Stimulated activated naive CD8-positive, alpha-beta T cell treated with anti-CD3 and anti-CD28 coated beads, Interleukin-15, amount 100 ng/mL, for 72 hours (primary cell): ENCODE measurements around the gene ADGRG3.

ENCODE experiments used
- ATAC-seq: fragments of 150-1000 bp; cut with Tn5 transposase; 2 replicates; pipeline ENCODE4 v1.10.0; 2021; ENCODE audit warnings: mild to moderate bottlenecking, moderate library complexity
- DNase-seq, 2 donors: peaks; one replicate each; pipeline ENCODE4 v3.0.0; 2021 to 2022
- H3K27ac Mint-ChIP-seq, 2 donors: one replicate each; pipeline ENCODE4 v1.8.0; 2022; ENCODE audit warnings: mild to moderate bottlenecking in 2 of 2, mixed read lengths in 2 of 2, moderate library complexity in 2 of 2
- H3K27me3 Mint-ChIP-seq: one replicate; pipeline ENCODE4 v1.8.0; 2022; ENCODE audit warnings: mixed read lengths
- H3K4me1 Mint-ChIP-seq: one replicate; pipeline ENCODE4 v1.8.0; 2022; ENCODE audit warnings: mild to moderate bottlenecking, mixed read lengths
- H3K4me3 Mint-ChIP-seq, 2 donors: one replicate each; pipeline ENCODE4 v1.8.0; 2022; ENCODE audit warnings: mild to moderate bottlenecking in 2 of 2, mixed read lengths in 2 of 2, moderate library complexity in 1 of 2
- H3K9me3 Mint-ChIP-seq, 2 donors: one replicate each; pipeline ENCODE4 v1.8.0; 2022; ENCODE audit warnings: mixed read lengths in 2 of 2

ADGRG3 gene

DNA sequence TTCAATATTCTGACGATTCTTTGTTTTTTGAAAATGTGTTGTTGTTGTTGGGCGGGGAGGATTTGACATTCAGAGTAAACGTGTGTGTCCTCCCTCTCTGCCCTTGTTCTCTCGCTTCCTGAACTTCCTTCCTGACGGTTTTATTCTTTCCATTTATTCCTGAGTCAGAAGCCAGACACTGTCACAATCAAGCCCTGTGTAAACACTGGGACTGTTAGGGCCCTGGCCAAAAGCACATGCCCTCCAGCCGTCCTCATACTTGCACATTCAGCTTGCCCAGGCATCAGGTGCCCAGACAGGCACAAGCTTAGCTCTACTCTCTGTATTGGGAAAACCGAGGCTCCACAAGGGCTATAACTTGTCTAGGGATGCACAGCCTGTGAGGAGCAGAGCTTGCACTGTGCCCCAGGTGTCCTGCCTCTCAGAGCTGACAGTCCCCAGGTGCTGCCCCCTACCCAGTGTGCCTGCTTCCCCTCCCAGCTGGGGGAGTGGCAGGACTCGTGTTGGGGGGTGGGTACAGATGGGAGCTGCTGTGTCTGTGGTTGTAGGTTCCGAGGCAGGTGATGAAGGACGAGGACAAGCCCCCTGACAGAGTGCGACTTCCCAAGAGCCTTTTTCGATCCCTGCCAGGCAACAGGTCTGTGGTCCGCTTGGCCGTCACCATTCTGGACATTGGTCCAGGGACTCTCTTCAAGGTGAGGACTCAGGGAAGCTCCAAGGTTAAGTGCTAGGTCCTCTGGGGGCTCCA is 9.7 kb downstream of the ADGRG3 start:
- Mint-ChIP-seq H3K9me3 (no peaks in the 10 kb centered on the region), H3K4me1 (no peaks in the 10 kb centered on the region), H3K27me3 (no peaks in the 10 kb centered on the region), H3K27ac (no peak overlapping the region), H3K4me3 (no peak overlapping the region)
- DNase-seq (no peak), ATAC-seq (no peak)

DNA sequence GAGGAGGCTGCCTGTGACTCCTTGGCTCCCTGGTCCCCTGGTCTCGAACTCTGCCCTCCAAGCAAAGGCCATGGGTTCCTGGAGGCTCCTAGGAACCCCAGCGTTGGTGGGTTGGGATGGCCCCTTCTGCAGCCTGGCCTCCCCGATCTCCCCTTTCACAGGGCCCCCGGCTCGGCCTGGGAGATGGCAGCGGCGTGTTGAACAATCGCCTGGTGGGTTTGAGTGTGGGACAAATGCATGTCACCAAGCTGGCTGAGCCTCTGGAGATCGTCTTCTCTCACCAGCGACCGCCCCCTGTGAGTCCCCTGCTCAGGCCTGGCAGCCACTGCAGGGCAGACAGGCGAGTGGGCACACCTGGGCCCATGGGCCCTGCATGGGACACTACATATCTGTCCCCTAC is 10.9 kb downstream of the ADGRG3 start:
- DNase-seq: no peak
- no peak overlapping the region for H3K4me3 Mint-ChIP-seq
- peak; percentile 14 for ATAC-seq
- no peaks in the 10 kb centered on the region for H3K9me3 Mint-ChIP-seq
- no peak overlapping the region for H3K27ac Mint-ChIP-seq
- H3K4me1 Mint-ChIP-seq: no peaks in the 10 kb centered on the region
- H3K27me3 Mint-ChIP-seq: no peaks in the 10 kb centered on the region

DNA sequence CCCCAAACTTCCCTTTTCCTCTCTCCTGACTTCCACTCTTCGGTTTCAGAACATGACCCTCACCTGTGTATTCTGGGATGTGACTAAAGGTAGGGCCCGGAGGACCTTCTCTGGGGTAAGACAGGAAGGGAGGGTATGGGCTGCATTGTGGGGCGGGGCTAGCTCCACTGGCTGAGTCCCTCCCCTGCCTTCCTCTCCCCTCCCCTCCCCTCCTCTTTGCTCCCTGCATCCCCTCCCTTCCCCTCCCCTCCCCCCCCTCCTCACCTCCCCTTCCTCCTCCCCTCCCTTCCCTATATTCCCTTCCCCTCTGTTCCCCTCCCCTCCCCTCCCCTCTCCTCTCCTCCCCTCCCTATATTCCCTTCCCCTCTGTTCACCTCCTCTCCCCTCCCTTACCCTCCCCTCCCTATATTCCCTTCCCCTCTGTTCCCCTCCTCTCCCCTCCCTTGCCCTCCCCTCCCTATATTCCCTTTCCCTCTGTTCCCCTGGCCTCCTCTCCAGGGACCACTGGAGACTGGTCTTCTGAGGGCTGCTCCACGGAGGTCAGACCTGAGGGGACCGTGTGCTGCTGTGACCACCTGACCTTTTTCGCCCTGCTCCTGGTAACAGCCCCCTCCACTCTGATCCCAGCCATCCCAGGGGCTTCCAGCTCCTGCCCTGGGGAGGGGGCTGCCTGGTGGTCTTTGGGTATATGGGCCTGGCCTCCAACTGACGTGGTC is 11.8 kb downstream of the ADGRG3 start:
- H3K27ac Mint-ChIP-seq: peak overlapping the region in 1 of 2 donors; percentile 67
- DNase-seq (no peak), ATAC-seq (peak; percentile 18)
- H3K4me1 Mint-ChIP-seq: no peaks in the 10 kb centered on the region
- no peak overlapping the region for H3K4me3 Mint-ChIP-seq
- no peaks in the 10 kb centered on the region for H3K27me3 Mint-ChIP-seq
- no peaks in the 10 kb centered on the region for H3K9me3 Mint-ChIP-seq

DNA sequence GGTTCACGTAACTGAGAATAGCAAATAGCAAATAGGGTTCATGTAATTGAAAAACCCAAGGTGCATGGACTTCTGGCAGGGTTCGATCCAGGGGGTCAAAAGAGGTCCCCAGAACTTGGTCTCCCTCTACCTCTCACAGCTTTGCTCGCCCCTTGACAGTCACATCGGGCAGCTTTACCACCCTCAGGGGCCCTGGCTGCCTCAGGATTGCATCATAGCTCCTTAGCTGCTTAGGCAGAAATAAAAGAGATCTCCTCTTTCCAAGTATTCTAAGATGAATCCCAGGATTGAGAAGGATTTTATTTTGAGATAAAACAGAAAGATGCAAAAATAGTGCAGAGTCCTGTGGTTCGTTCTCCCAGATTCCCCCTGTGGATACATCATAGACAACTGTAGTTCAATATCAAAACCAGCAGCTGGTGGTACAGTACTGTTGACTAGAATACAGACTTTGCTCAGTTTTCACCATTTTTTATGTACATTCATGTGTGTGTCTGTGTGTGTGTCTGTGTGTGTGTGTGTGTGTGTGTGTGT is 12.8 kb downstream of the ADGRG3 start:
- ATAC-seq (no peak), DNase-seq (no peak)
- no peaks in the 10 kb centered on the region for H3K4me1 Mint-ChIP-seq
- H3K4me3 Mint-ChIP-seq: no peak overlapping the region
- no peak overlapping the region for H3K27ac Mint-ChIP-seq
- H3K9me3 Mint-ChIP-seq: no peaks in the 10 kb centered on the region
- H3K27me3 Mint-ChIP-seq: no peaks in the 10 kb centered on the region

DNA sequence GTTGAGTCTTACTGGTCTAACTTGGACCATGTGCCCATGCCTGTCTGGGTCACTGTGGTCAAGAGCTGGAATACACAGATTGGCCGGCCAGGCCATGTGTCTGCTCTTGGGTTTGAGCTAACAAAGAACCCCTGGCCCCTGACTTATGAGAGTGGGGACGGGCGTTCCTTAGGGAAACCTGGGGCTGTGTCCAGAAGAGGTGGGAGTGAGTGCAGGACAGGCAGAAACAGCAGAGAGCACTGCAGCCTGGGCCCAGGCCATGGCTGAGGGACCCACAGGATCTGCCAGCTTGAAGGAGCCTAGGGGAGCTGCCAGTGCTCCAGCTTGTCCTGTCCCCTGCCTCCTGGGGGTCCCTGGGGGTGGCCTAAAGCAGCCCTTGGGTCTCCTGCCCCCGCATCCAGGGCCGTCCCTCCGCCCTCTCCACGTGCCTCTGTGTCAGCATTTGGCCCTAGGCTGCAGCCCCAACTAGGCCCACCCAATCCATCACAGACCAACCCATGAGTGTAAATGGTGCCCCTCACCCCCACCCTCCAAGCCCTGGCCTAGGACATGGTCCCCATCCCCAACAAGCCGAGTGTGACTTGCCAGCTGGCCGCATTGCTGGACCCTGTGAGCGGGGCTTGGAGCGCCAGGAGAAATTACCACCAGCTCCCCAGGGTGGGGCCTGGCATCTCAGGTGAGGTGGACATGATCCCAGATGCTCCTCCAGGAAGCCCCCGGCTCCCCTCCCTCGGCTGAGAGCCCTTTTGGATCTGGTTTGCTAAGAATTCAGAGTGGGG is 14.0 kb downstream of the ADGRG3 start:
- H3K27me3 Mint-ChIP-seq: no peaks in the 10 kb centered on the region
- DNase-seq (no peak), ATAC-seq (peak; percentile 18)
- no peaks in the 10 kb centered on the region for H3K4me1 Mint-ChIP-seq
- no peaks in the 10 kb centered on the region for H3K9me3 Mint-ChIP-seq
- H3K4me3 Mint-ChIP-seq: no peak overlapping the region
- peak overlapping the region in 1 of 2 donors; percentile 36 for H3K27ac Mint-ChIP-seq

DNA sequence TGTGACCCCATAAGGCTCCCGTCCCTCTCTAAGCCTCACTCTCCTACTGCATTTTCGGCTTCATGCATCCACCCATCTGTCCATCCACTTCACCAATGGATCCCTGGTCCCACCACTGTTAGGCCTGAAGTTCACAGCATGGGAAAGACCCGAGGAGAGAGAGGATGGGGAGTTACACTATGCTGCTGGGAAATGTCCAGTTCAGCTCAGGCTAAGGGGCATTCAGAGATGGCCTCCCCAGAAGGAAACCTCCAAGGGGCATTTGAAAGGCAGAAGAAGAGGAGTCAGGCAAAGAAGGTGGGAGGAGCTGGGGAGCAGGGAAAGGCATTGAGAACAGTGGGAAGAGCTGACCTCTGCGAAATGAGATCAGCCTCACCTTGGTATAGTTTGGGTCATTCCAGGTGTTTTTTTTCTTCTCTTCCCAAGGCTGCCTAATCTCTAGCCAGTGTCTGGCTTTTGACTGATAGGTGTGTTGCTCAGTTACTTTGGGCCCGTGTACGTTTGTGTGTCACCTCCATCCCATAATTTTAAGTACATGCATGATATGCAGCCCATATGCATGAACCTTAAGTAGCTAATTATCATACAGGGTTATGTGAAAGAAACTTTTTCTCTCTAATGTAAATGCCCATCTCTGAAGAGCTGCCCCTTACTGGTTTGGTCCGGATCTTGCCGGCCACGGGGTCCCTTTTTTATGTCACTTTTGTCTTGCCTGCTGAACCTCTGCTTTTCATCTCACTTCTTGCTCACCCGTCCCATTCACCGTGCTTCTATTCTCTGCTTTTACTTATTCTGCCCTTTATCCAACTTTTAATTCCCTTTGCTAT is 14.9 kb downstream of the ADGRG3 start:
- Mint-ChIP-seq H3K27me3 (no peaks in the 10 kb centered on the region), H3K9me3 (no peaks in the 10 kb centered on the region), H3K27ac (peak overlapping the region in 1 of 2 donors; percentile 28), H3K4me3 (no peak overlapping the region), H3K4me1 (peaks cover 2% of the 10 kb centered on the region)
- no peak for DNase-seq
- no peak for ATAC-seq

DNA sequence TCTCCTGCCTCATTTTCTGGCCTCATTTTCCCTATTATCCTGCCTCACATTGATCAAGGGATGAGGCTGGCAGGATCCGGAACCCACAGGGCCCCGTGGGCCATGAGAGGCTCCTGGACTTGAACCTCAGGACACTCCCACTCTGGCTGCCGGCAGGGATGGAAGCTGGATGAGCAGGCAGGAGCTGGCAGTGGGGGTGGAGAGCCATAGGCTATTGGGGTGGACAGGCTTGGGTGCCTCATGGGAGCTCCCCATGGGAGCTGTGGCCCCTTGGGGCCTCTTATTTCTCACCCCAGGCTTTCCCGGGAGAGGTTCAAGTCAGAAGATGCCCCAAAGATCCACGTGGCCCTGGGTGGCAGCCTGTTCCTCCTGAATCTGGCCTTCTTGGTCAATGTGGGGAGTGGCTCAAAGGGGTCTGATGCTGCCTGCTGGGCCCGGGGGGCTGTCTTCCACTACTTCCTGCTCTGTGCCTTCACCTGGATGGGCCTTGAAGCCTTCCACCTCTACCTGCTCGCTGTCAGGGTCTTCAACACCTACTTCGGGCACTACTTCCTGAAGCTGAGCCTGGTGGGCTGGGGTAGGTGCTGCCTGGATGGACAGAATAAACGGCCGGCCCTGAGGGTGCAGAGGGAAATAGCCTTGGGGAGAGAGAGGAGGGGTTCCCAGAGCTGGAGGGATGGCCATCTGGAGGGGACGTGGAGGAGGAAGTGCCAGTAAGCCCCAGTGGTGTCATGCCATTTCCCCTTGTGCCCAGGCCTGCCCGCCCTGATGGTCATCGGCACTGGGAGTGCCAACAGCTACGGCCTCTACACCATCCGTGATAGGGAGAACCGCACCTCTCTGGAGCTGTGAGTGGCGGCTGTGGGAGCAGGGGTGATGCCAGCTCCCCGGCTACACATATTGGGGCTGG is 15.8 kb downstream of the ADGRG3 start:
- DNase-seq: no peak
- Mint-ChIP-seq H3K9me3 (no peaks in the 10 kb centered on the region), H3K27ac (peak overlapping the region in 1 of 2 donors; percentile 38), H3K4me1 (peaks cover 10% of the 10 kb centered on the region), H3K4me3 (no peak overlapping the region), H3K27me3 (no peaks in the 10 kb centered on the region)
- ATAC-seq: no peak

DNA sequence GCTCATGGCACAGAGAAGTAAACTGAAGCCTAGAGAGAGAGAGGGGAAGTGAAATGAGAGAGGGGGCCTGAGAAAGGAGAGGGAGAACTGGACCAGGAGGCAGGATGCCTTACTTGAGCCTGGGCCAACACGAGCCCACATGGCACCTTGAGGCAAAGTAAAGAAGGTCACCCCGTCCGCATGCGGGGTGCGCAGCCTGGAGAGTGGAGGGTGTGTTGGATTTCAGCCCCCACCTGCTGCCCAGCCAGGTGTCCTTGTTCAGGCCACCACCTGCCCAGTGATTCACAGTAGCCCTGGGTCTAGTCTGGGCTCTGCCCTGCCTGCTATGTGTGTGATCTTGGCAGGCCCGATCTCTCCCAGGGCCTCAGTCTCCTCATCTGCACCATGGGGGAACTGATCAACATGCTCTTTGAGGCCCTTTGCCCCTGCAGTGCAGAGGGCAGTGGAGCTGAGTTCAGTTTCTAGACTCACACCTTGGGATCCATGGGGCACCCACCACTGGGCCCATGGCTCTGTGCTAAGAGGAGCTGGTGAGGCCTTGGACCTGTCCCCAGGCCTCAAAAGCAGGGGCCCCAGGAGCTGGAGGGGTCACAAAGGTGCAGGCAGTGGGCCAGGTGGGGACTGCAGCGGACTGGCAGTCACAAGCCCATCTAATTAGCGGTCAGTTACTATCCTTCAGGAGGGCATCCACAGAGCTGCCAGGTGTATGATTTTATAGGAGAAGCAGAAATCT is 16.7 kb downstream of the ADGRG3 start:
- DNase-seq: no peak
- Mint-ChIP-seq H3K27ac (peak overlapping the region in 1 of 2 donors; percentile 38), H3K4me1 (peaks cover 19% of the 10 kb centered on the region), H3K4me3 (no peak overlapping the region), H3K9me3 (no peaks in the 10 kb centered on the region), H3K27me3 (no peaks in the 10 kb centered on the region)
- no peak for ATAC-seq

DNA sequence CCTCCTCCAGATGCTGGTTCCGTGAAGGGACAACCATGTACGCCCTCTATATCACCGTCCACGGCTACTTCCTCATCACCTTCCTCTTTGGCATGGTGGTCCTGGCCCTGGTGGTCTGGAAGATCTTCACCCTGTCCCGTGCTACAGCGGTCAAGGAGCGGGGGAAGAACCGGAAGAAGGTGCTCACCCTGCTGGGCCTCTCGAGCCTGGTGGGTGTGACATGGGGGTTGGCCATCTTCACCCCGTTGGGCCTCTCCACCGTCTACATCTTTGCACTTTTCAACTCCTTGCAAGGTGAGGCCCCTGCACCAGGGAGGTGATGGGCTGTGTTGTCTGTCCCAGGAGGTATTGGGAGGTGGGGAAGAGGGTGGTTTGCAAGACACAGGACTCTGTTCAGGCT is 17.5 kb downstream of the ADGRG3 start:
- DNase-seq (no peak), ATAC-seq (no peak)
- Mint-ChIP-seq H3K27me3 (no peaks in the 10 kb centered on the region), H3K27ac (no peak overlapping the region), H3K4me3 (no peak overlapping the region), H3K4me1 (peaks cover 28% of the 10 kb centered on the region), H3K9me3 (no peaks in the 10 kb centered on the region)

DNA sequence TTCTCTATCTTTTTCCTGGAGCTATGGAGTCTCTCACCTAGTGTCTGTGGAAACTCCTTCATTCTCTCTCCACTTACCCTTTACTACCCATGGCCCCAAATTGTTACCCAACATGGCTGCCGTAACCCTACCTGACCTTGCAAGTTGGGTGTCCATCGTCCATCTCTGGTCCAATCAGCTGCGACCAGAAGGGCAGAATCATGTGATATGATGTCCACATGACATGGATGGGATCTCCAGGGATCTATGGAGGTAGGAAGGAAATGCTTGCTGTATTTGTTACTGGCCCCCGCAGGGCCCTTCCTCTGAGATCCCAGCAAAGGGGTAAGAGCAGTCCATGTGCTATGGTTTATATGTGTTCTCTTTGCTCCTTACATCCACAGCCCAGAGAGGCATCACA is 18.5 kb downstream of the ADGRG3 start:
- DNase-seq (no peak), ATAC-seq (no peak)
- no peaks in the 10 kb centered on the region for H3K27me3 Mint-ChIP-seq

DNA sequence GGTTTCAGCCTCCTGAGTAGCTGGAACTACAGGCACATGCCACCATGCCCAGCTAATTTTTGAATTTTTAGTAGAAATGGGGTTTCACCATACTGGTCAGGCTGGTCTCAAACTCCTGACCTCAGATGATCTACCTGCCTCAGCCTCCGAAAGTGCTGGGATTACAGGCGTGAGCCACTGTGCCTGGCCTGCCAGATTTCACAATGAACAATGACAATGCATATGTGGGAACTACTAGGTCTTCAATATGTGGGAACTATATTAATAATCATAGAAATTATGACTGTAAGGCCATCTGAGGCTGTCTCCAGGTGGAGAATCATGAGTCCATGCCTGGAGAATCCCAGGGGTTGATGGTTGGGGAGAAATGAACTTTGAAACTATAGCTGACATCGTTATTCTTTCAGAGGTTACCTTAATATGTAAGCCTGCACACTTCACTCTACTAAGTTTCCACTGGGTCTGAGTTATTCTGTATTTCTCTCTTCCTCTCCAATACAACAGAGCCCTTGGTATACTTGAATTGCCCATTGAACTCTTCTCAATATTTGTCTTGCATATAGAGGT is 19.3 kb downstream of the ADGRG3 start:
- Mint-ChIP-seq H3K27ac (peak overlapping the region in 1 of 2 donors; percentile 47), H3K27me3 (no peaks in the 10 kb centered on the region), H3K4me3 (no peak overlapping the region), H3K4me1 (peaks cover 33% of the 10 kb centered on the region), H3K9me3 (no peaks in the 10 kb centered on the region)
- no peak for ATAC-seq
- no peak for DNase-seq

More for the DNA sequence above, 18.5 kb downstream of the ADGRG3 start:
- H3K27ac Mint-ChIP-seq: no peak overlapping the region
- H3K9me3 Mint-ChIP-seq: no peaks in the 10 kb centered on the region
- H3K4me3 Mint-ChIP-seq: no peak overlapping the region
- peaks cover 33% of the 10 kb centered on the region for H3K4me1 Mint-ChIP-seq

DNA sequence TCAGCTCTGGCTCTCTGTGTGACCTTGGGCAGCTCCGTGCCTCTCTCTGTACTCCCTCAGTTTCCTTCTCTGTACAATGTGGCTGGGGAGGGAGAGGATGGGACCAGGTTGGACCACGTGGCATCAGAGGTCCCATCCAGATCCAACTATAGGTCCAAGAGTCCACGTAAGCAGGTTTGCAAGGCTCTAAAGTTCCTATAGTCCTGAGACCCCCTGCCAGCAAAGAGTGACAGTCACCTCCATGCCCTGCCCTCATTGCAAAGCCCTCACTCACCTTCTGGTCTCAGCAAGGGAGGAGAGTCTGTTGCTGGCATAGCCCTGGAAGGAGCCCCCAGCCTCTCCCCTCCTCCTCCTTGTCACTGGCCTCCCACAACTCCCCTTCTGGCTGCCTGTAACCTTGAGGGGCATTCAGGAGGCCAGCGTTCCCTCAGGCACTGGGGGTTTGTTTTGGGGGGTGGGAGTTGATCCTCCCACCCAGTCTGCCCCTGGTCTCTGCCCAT is 20.4 kb downstream of the ADGRG3 start:
- H3K4me1 Mint-ChIP-seq: peaks cover 33% of the 10 kb centered on the region
- ATAC-seq (no peak), DNase-seq (no peak)
- no peak overlapping the region for H3K27ac Mint-ChIP-seq
- no peaks in the 10 kb centered on the region for H3K27me3 Mint-ChIP-seq
- H3K9me3 Mint-ChIP-seq: no peaks in the 10 kb centered on the region
- peak overlapping the region in 1 of 2 donors; percentile 84 for H3K4me3 Mint-ChIP-seq
